GM19238 (cell line): ENCODE results near the gene ALK.

Experiments used
- DNase-seq: peaks from one replicate; pipeline ENCODE4 v3.0.0; 2011; ENCODE audit warnings: low spot score; ENCODE audit not compliant: insufficient read length

Gene ALK

DNA sequence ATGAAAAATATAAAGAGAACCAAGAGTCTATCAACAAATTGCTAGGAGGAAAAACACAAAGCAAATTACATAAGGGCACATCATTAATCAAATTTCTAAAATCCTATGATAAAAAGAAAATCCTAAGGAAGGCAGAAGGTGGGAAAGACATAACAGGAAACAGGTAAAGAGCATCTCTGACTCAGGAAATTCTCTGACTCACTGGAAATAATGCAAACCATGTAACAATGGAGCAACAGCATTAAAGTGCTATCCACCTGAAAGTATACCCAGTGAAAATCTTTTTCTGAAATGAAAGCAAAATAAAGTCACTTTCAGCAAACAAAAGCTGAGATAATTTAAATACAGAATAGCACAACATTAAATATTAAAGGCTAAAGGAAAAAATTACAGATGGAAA is 10.9 kb downstream of the ALK start:
- DNase-seq = no peak

DNA sequence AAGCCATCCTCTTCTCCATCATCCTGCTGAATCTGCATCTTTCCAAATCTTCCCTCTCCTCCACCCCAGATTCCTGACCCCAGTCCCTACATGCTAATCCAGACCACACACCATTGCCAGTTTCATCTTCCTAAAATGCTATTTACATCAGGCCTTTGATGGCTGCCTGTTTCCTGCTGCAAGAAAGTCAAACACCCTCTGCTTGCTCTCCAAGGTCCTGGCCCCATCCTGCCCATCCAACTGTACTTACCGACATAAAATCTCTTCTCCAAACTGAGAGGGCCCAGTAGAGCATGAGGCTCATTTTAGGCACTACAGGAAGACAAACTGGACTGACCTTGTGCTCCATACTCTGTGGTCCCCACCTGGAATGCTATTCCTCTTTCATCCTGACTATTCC is 19.0 kb downstream of the ALK start:
- DNase-seq = no peak

DNA sequence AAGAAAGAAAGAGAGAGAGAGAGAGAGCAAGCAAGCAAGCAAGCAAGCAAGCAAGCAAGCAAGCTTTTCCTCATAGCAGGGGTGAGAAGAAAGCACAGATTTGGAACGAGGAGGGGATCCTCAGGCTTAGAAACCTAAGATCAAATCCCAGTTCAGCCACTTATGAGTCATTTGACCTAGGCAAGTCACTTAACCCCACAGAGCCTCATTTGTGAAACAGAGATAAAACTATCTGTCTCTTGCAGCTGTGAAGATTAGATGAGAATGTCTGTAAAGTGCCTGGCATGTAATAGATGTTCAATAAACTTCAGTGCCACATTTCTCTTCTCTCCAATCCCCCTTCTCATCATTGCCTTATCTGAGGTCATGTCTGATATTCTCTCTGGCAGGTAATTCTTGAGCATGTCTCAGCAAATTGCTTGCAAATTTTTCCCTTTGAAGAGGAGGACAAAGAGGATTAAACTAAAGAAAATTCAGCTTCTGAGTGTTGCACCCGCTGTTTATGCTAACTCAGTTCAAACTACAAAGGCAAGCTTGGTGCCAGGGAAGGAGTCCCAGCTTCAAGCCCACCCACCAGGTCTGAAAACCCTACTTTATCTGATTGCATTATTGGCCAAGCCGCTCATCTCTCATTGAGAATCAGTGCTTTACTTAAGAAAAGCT is 20.3 kb downstream of the ALK start:
- DNase-seq = no peak

DNA sequence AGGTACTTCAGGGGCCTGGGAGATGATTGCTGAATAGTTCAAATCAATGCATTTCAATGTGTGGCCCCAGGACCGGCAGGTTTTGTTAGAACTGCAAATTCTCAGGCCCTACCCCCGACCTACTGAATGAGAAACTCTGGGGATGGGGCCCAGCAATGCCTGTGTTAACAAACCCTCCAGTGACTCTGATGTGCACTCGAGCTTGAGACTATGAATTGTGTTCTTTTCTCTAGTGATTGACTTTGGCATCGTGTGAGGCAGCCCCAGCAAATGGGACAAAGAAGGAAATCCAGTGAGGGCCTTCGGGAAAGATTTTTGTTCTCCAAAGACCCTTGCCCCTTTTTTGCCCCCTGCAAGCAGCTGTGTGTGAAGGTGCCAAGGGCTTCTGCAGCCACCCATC is 22.4 kb downstream of the ALK start:
- no peak for DNase-seq

DNA sequence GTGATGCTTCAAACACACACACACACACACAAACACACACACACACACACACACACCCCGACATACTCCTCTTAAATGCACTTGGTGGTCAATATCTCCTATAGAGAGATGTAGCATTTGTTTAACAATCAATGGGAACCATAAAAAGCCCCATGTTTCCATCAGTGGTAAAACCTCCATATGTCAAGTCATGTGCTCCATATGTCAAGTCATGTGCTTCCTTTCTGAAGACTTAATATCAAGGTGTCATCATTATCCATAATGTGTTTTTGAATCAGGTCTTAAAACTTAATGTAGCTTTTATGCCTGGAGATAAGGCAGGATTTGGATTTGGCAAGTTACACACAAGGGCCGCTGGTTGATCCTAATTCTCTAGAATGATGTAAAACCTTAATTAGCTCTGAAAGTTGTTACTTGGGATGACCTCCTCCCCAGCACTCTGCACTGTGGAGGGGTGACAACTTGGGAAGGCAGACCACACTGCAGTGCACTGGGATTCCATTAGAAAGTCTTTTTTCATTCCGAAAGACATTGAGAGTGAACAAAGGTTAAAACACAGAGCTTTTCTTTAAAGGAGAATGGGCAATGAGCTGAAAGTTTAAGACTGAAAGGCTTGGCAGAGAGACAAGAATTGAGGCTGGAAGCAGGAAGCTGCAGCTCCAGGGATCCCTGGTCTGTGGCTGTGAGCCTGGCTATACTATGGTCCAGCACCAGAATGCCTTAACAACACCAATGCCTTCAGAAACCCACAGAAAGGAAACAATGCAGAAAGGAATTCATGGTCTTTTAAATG is 26.4 kb downstream of the ALK start:
- DNase-seq = no peak

DNA sequence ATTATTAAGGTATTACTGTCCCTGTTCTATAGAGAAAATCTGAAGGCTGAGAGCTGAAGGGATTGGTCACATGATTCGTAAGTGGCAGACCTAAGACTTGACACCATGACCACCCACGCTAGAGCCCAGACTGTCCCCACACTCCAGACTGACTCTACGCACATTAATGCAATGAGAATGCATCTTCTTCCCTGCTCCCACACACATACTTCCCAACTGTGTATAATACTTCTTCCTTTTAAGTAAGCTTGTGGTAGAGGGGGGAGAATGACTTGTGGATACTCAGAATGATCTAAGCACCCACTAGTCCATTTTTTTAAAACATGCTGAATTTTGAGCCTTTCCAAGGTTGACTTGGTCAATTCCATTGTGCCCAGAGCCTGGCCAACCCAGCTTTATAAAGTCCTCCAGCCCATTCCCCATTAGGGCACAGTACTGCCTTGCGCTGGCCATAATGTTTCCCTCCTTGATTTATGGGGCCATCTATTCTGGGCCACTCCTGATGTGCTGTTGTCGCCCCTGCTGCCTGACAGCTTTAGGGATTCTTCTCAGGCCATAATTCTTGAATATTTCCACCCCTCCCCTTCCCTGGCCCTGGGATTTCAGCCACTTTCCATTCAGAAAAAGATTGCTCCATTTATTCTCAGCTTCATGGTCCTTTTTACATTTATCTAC is 28.7 kb downstream of the ALK start:
- DNase-seq = no peak

DNA sequence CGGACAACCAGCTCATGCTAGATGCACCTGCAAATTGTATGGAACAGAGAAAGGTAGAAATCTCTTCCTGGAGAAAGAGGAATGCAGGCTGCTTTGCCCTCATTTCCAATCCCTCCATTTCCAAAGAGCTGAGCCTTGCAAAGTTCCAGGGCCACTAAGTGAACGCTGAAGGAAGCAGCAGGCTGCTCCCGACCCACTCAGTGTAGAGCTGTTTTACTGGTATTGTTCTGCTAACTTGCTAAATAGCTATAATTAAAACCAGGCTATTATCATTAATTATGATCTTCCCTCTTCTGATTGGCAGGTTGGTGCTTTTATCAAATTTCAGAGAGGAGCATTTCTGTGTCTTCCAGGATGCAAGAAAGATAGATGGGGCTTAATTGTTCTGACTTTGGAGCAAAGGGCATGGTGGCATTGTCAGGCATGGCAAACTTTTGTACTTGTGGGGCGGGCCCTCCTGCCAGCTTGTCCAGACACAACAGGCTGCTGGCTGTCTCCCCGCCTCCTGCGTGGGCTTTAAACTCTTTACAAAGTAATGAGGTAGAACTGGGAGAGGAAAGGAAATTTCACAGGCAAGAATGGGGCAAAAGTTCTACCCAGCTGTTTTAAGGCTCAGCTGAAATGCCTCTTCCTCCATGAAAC is 40.2 kb downstream of the ALK start:
- DNase-seq = no peak

DNA sequence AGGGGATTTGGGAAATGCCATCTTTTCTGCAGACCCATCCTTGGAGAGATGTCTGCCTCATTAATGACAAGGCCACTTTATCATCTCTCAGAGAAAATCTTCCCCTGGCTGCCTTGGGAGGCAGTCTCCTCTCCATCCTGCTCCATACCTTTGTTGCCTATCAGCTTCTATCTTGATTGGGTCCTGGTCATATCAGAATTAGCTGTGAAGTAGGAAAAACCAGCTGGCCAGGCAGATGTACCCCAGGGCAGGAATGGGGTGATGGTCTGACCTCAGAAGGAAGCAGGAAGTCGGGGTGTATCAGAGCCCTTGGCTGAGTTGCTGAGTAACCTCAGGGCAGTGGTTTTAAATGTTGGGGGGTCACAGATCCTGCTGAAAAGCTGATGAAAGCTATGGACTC is 41.3 kb downstream of the ALK start:
- no peak for DNase-seq

DNA sequence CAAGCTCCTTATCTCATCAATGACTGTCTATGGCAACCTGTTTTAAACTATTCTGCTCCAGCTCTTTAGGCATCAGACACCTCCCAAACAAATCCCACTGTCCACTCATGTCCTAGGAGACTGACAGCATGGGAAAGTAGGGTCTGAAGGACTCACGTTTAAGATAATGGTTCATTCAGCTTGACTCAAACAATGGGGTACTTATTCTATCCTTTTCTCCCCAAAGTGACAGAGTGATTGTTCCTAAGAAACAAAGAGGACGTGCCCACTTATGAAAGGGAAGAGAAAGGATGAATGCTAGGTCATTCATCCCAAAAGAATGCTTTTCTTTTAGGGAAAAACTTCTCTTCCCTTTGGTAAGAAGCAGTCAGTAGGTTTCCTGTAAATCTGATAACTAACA is 41.9 kb downstream of the ALK start:
- DNase-seq = no peak

DNA sequence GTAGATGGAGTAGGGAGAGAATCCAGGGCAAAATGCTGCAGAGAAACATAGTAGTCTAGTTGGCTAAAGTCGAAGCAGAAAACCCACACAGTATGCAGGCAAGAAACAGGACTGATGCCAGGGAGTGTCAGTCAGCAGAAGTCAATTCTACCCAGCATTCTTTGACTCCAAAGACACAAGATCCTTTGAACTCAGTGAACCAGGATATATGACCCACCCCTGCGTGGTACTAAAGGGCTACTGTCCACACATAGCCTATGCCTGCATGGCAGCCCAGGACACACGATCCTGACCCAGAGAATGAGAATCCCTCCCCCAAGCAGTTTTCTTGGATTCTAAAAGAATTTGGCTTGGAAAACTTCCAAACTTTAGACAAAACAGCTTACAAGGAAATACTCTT is 42.5 kb downstream of the ALK start:
- DNase-seq = no peak

DNA sequence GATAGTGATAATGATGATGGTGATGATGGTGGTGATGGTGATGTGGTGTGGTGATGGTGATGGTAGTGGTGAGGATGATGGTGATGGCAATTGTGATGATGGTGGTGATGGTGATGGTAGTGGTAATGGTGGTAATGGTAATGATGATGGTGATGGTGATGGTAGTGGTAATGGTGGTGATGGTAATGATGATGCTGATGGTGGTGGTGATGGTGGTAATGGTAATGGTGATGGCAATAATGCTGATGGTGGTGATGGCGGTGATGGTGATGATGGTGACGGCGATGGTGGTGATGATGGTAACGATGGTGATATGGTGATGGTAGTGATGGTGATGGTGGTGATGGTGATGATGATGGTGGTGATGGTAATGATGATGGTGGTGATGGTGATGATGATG is 45.0 kb downstream of the ALK start:
- DNase-seq = no peak

DNA sequence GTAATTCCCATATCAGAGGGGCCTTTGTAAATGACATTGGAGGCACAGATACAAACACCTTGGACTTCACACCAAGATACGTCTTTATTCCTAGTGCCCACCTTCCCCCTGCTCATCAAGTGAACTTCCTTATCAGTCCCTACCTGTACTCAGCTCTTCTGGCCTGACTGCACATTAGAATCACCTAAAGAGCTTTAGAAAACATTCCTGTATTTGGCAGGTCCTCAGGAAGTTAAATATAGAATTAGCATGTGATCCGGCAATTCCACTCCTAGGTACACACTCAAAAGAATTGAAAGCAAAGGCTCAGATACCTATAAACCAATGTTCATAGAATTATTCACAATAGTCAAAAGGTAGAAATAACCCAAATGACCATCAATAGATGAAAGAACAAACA is 46.6 kb downstream of the ALK start:
- DNase-seq = no peak

DNA sequence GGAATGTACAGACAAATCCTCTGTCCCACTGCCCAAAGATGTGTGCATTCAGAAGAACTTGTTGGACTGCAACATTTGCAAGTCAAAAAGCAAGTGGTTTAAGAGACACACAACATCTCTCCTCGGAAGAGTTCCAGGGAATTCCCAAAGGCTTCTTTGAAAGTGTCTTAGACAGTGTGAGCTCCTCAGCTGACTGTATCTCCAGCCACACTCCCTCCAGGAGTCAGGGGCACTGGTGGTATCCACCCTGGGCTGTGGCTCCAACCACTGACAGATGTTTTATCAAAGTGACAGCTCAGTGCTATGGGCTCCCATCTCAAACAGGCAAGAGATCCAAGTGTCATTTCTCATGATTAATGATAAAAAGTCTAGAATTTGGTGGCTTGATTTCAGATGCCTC is 48.5 kb downstream of the ALK start:
- no peak for DNase-seq

DNA sequence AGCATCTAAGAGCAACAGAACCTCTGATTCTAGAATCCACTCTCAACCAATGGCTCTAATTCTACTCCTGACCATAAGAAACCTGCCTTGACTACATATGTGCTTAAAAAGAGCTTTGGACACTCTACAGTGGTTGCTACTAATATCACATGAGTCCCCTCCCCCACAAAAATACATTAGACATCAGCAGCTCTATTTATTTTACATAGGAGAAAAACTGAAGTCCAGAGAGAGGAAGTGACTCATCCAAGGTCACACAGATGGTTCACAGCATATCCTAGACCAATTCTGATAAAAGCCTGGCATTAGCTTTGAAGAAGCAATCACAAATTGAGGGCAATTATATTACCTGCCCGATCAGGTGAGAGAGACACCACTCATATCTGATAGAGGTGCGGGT is 49.8 kb downstream of the ALK start:
- DNase-seq = no peak

DNA sequence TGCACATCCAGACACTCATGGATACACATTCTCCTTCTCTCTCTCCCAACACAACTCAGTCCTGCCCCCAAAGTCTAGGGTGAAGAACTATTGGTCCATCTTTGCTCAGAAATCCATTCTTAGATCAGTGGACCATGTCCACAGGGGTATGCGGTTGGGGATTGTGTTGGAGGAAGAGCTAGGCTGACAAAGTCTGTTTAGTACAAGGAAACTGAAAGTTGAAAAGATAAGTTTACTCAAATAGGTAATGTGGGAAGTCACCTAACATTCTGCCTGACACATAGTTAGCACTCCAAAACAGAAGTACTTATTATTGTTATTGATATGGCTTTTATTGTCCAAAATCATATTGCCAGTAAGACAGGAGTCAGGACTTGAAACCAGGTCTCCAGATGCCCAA is 55.9 kb downstream of the ALK start:
- no peak for DNase-seq

DNA sequence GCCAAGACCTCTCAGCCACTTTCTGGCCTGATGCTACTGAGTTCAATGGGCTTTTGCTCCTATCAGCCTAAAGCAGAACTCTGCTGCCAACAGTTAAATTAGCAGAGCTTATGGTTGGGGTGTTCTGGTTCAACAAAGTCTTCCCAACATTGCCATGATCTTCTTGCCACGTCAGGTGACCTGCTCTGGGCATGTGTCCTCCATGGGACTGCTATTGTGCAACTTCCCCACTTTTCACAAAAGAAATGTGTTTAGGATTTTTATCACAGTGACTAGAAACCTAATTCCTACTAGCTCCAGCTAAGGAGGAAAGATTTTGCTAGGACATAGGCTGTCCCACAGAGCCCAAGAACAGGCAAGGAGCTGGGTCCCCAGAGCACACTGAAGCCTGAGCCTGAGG is 56.4 kb downstream of the ALK start:
- no peak for DNase-seq

DNA sequence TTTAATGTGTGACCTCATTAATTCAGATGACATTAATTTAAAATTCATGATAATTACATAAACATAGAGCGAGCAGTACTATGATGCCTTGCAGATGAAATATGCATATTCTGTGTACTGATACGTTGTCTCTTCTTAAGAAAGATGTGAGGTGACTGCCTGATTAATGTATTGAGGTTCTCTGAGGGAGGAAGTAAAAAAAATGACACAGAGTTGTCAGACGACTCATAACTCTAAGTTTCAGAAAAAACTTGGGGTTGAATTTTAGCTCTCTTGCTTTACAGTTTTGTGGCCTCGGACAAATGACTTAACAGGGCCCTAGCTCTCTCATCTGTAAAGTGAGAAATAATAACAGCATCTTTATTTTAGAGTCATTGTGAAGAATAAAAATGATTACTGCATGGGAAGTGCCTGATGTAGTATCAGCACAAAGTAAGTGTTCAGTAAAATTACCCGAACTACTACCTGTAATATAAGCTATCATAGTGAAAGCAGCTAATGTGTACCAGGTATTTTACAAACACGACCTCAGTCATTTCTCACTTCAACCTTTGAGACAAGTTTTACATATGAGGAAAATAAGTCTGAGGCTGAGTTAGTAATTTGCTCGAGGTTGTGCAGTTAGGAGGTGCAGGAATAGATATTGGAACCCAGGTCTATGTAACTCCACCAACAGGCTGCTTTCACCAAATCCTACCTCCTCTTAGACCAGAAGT is 65.3 kb downstream of the ALK start:
- no peak for DNase-seq

DNA sequence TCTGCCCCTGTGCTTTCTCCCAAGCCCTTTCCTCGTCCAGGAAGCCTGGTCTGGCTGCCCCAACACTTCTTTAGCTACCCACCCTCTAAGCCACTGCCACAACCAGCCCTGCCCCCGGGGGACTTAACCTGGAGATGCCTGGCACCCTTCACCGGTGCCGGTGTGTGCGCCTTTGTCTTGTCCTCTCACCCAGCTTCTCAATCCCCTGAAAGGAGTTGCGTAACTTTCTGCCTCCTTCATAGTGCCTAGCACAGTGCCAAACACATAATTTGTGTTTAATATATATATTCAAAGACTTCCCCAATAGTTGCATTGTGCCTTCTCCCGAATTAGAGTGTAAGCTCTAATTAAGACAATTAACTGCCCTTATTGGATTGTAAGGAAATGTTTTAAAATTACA is 70.6 kb downstream of the ALK start:
- no peak for DNase-seq

DNA sequence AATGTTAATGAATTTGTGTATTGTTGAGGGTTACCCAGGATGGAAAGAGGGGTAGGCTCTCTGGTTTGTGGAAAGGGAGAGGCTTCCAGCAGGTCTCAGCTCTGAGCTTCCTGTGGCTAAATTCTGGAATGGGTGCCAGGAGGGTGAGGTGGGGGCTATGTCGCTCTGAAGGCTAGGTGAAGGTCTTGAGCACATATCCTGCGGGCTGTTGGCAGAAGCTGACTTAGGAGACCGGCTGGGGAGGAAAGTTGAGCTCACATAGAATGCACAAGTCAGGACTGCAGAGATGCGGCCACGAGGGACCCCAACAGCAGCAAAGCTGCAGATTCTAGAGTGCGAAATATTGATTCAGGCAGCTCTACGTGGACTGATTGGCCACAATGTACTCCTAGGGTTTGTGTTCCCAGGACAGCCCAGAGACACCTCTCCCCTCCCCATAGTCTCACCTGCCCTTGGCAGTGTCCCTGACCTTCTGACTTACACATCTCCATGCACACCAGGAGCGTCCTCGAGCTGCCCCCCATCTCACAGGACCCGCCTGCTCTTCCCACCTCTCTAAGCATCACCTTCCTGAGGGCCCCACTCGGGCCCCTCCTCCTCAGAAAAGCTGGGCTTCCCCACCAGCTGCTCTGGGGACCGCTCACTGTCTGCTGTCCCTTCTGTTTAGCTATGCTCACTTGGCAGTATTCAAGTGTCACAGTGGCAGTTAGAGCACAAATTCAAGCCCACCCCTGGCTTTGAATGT is 72.6 kb downstream of the ALK start:
- DNase-seq = no peak

DNA sequence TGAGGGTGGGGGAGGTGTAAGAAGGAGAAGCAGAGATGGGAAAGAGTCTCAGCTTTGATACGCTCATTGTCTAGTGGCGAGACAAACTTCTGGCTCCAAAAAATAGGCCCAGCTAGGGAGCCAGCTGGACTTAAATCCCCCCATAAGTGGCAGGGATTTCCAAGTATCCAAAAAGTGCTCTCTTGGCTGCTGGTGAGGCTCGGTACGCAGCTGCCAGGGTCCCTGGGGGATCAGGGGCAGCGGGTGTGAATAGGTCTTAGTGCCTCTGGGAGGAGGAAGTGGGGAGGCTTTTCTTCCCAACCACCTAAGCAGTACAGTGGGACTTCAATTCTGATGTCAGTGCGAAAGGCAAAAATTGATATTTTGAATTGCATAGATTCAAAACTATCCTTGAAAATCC is 73.5 kb downstream of the ALK start:
- DNase-seq = no peak
